Muscle layer of duodenum (tissue), 2 donors: ENCODE measurements around the gene MNS1.
A peak's percentile ranks its signal among the peaks of the same experiment; 100 is the strongest.
"Not testable (repeated sequence)": the region's sequence is repeated elsewhere in the genome, so short reads cannot be mapped to it uniquely, and the experiment has no call there.

Source experiments
- H3K27ac ChIP-seq: one replicate; pipeline ENCODE4 v1.7.0; 2013; ENCODE audit warnings: mild to moderate bottlenecking, low read length
- H3K27me3 ChIP-seq: one replicate; pipeline ENCODE4 v1.7.0; 2013; ENCODE audit warnings: low read depth, mild to moderate bottlenecking, control low read depth, low read length
- H3K36me3 ChIP-seq, 2 donors: one replicate each; pipeline ENCODE4 v1.7.0; 2013; ENCODE audit warnings: low read length in 2 of 2, control low read depth in 1 of 2, mild to moderate bottlenecking in 1 of 2; ENCODE audit not compliant: insufficient read depth in 2 of 2, control insufficient read depth in 1 of 2
- H3K4me1 ChIP-seq, 2 donors: one replicate each; pipeline ENCODE4 v1.7.0; 2013; ENCODE audit warnings: low read length in 2 of 2, mild to moderate bottlenecking in 2 of 2, control low read depth in 1 of 2, moderate library complexity in 1 of 2; ENCODE audit not compliant: insufficient read depth in 2 of 2, control insufficient read depth in 1 of 2
- H3K4me3 ChIP-seq, 2 donors: one replicate each; pipeline ENCODE4 v1.7.0; 2013; ENCODE audit warnings: low read length in 2 of 2, low read depth in 1 of 2, mild to moderate bottlenecking in 1 of 2
- H3K9me3 ChIP-seq, 2 donors: one replicate each; pipeline ENCODE4 v1.7.0; 2013; ENCODE audit warnings: low read length in 2 of 2, control low read depth in 1 of 2, mild to moderate bottlenecking in 1 of 2; ENCODE audit not compliant: control insufficient read depth in 1 of 2
- donor health status: healthy.

MNS1 gene

DNA sequence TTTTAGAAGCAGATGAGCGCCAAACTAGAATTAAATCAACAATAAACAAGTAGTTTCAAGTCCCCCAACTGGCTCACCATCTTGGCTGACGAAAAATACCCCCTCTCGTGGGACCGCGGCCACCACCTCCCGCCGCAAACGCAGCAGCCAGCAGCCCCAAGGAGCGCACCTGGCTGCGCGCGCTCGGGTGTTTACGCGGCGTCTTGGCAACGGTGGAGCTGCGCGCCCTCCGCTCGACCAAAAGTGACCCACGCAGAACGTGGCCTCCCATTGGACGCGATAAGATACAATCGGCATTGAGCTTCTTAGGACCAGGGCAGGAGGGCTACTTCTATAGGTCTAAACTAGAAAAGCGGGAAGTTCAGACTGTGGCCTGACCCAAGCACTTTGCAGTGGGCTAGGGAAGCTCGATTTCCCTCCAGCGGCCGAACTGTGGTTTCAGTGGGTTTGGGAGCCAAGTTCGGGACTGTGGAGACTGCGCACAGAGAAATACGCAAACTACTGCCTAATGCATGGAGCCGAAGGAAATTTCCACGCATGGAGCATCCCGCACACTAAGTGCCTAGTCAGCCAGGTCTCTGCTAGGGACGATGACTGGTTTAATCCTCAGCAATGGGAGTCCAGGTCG lies at the start of gene MNS1:
MNS1 (minus strand) TSS at position 245 of the 628 bp plus-strand sequence; CDS start at position 80, 165 bp downstream.
- no peaks in the 10 kb centered on the region for H3K9me3 ChIP-seq
- no peaks in the 10 kb centered on the region for H3K27me3 ChIP-seq
- peak within 1 kb of the TSS; percentile 34 for H3K27ac ChIP-seq
- H3K4me3 ChIP-seq = peak within 1 kb of the TSS; percentile 87 to 95
- no peaks in the 10 kb centered on the region for H3K36me3 ChIP-seq
- H3K4me1 ChIP-seq = peaks cover 0 to 12% of the 10 kb centered on the region in 2 donors

GRCh38 chr15:56496635-56497034 lies 31.7 kb upstream of the MNS1 start:
- no peaks in the 10 kb centered on the region for H3K4me1 ChIP-seq
- H3K9me3 ChIP-seq = no peaks in the 10 kb centered on the region
- H3K36me3 ChIP-seq = no peaks in the 10 kb centered on the region
- no peak overlapping the region for H3K4me3 ChIP-seq
- H3K27ac ChIP-seq = no peak overlapping the region
- no peaks in the 10 kb centered on the region for H3K27me3 ChIP-seq

- no peaks in the 10 kb centered on the region for H3K9me3 ChIP-seq
- no peak overlapping the region for H3K27ac ChIP-seq
- no peaks in the 10 kb centered on the region for H3K36me3 ChIP-seq
- no peak overlapping the region for H3K4me3 ChIP-seq
- H3K27me3 ChIP-seq = no peaks in the 10 kb centered on the region
- H3K4me1 ChIP-seq = no peaks in the 10 kb centered on the region
These were observed 30.6 kb upstream of the MNS1 start for GRCh38 chr15:56495533-56495932.

DNA sequence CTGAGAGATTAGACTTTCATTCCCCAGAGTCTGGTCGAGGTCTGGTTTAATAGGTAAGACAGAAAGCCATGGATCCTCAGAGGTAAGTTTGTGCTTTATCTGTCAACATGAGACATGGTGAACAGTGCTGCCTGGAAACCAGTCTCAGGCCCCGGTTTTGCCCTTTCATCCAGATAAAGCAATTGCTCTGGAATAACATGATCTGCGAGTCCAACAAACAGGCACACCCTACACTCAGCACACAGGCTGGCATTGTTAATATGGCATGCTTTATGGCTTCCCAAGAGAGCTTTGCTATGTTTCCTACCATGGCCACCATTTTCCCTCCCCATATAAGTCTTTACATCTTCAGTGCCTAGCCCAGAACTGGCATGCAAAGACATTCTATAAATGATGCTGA lies 30.1 kb upstream of the MNS1 start:
- no peaks in the 10 kb centered on the region for H3K36me3 ChIP-seq
- H3K27ac ChIP-seq = no peak overlapping the region
- no peaks in the 10 kb centered on the region for H3K4me1 ChIP-seq
- H3K4me3 ChIP-seq = no peak overlapping the region
- no peaks in the 10 kb centered on the region for H3K27me3 ChIP-seq
- H3K9me3 ChIP-seq = no peaks in the 10 kb centered on the region

GRCh38 chr15:56492791-56493555 lies 28.0 kb upstream of the MNS1 start:
- Histone ChIP-seq H3K36me3 (no peaks in the 10 kb centered on the region), H3K27ac (no peak overlapping the region), H3K4me3 (no peak overlapping the region), H3K27me3 (no peaks in the 10 kb centered on the region), H3K9me3 (no peaks in the 10 kb centered on the region), H3K4me1 (no peaks in the 10 kb centered on the region)

- Histone ChIP-seq H3K4me3 (no peak overlapping the region), H3K27ac (no peak overlapping the region), H3K36me3 (no peaks in the 10 kb centered on the region), H3K27me3 (no peaks in the 10 kb centered on the region), H3K9me3 (no peaks in the 10 kb centered on the region), H3K4me1 (no peaks in the 10 kb centered on the region)
These were observed 27.3 kb upstream of the MNS1 start for GRCh38 chr15:56492236-56492635.

GRCh38 chr15:56491110-56491722 lies 26.3 kb upstream of the MNS1 start:
- Histone ChIP-seq H3K27ac (no peak overlapping the region), H3K9me3 (no peaks in the 10 kb centered on the region), H3K4me3 (no peak overlapping the region), H3K27me3 (no peaks in the 10 kb centered on the region), H3K4me1 (no peaks in the 10 kb centered on the region), H3K36me3 (no peaks in the 10 kb centered on the region)

- no peaks in the 10 kb centered on the region for H3K9me3 ChIP-seq
- no peak overlapping the region for H3K4me3 ChIP-seq
- H3K36me3 ChIP-seq = no peaks in the 10 kb centered on the region
- no peaks in the 10 kb centered on the region for H3K4me1 ChIP-seq
- H3K27ac ChIP-seq = no peak overlapping the region
- no peaks in the 10 kb centered on the region for H3K27me3 ChIP-seq
These were observed 25.5 kb upstream of the MNS1 start for GRCh38 chr15:56490461-56490860.

GRCh38 chr15:56486206-56486605 lies 21.3 kb upstream of the MNS1 start:
- H3K27me3 ChIP-seq, H3K36me3 ChIP-seq, H3K4me3 ChIP-seq, H3K4me1 ChIP-seq, H3K9me3 ChIP-seq, H3K27ac ChIP-seq: not testable (repeated sequence)

DNA sequence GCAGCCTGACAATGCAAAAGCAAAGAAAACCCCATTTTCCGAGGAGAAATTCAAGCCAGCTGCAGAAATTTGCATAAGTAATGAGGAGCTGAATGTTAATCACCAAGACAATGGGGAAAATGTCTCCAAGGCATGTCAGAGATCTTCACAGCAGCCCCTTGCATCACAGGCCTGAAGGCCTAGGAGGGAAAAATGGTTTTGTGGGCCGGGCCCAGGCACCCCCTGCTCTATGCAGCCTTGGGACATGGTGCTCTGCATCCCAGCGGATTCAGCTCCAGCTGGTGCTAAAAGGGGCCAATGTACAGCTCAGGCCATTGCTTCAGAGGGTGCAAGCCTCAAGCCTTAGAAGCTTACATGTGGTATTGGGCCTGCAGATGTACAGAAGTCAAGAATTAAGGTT lies 20.5 kb upstream of the MNS1 start:
- H3K27me3 ChIP-seq, H3K4me1 ChIP-seq, H3K4me3 ChIP-seq: not testable (repeated sequence)

GRCh38 chr15:56484287-56484686 lies 19.4 kb upstream of the MNS1 start:
- Histone ChIP-seq H3K4me1 (no peaks in the 10 kb centered on the region), H3K4me3 (no peak overlapping the region), H3K36me3 (no peaks in the 10 kb centered on the region), H3K9me3 (no peaks in the 10 kb centered on the region), H3K27me3 (no peaks in the 10 kb centered on the region), H3K27ac (no peak overlapping the region)

More for the DNA sequence above, 20.5 kb upstream of the MNS1 start:
- not testable (repeated sequence) for H3K27ac ChIP-seq, H3K36me3 ChIP-seq, H3K9me3 ChIP-seq
